NB4 (cell line): Measurements from ENCODE around the gene SRPX2.

Experiments
- DNase-seq: peaks from one replicate; pipeline ENCODE4 v3.0.0; 2010; ENCODE audit warnings: low read depth
- H3K4me3 ChIP-seq: one replicate; pipeline ENCODE4 v1.5.1; 2011; ENCODE audit warnings: mild to moderate bottlenecking, low read depth, low read length, moderate library complexity
- MYC ChIP-seq: IDR thresholded peaks from 2 replicates; pipeline ENCODE4 v1.6.1; 2011; ENCODE audit warnings: low read depth, low read length
- POLR2A ChIP-seq: IDR thresholded peaks from 2 replicates; pipeline ENCODE4 v1.6.1; 2011; ENCODE audit warnings: mild to moderate bottlenecking; ENCODE audit not compliant: insufficient read length; ENCODE audit errors: extremely low read depth
- TF ChIP-seq, protein P1 (sequence below): IDR thresholded peaks from 2 replicates; pipeline ENCODE4 v1.6.1; 2011; ENCODE audit warnings: low read depth, low read length
- TF ChIP-seq, protein P2 (sequence below): IDR thresholded peaks from one replicate; pipeline ENCODE4 v1.5.1; 2012; ENCODE audit warnings: low read depth, low read length

The SRPX2 gene, protein sequence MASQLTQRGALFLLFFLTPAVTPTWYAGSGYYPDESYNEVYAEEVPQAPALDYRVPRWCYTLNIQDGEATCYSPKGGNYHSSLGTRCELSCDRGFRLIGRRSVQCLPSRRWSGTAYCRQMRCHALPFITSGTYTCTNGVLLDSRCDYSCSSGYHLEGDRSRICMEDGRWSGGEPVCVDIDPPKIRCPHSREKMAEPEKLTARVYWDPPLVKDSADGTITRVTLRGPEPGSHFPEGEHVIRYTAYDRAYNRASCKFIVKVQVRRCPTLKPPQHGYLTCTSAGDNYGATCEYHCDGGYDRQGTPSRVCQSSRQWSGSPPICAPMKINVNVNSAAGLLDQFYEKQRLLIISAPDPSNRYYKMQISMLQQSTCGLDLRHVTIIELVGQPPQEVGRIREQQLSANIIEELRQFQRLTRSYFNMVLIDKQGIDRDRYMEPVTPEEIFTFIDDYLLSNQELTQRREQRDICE

GRCh38 chrX:100643956-100644860, at the start of gene SRPX2:
SRPX2 (plus strand) TSS chrX:100644199; CDS start chrX:100646323, 2,124 bp downstream.
- no peak within 1 kb of the TSS for H3K4me3 ChIP-seq
- TF ChIP-seq, protein P1, sequence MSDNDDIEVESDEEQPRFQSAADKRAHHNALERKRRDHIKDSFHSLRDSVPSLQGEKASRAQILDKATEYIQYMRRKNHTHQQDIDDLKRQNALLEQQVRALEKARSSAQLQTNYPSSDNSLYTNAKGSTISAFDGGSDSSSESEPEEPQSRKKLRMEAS, result no peak
- no peak for TF ChIP-seq MYC
- TF ChIP-seq POLR2A, result no peak
- TF ChIP-seq, protein P2, sequence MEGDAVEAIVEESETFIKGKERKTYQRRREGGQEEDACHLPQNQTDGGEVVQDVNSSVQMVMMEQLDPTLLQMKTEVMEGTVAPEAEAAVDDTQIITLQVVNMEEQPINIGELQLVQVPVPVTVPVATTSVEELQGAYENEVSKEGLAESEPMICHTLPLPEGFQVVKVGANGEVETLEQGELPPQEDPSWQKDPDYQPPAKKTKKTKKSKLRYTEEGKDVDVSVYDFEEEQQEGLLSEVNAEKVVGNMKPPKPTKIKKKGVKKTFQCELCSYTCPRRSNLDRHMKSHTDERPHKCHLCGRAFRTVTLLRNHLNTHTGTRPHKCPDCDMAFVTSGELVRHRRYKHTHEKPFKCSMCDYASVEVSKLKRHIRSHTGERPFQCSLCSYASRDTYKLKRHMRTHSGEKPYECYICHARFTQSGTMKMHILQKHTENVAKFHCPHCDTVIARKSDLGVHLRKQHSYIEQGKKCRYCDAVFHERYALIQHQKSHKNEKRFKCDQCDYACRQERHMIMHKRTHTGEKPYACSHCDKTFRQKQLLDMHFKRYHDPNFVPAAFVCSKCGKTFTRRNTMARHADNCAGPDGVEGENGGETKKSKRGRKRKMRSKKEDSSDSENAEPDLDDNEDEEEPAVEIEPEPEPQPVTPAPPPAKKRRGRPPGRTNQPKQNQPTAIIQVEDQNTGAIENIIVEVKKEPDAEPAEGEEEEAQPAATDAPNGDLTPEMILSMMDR, result no peak
- DNase-seq, result peak; percentile 52

DNA sequence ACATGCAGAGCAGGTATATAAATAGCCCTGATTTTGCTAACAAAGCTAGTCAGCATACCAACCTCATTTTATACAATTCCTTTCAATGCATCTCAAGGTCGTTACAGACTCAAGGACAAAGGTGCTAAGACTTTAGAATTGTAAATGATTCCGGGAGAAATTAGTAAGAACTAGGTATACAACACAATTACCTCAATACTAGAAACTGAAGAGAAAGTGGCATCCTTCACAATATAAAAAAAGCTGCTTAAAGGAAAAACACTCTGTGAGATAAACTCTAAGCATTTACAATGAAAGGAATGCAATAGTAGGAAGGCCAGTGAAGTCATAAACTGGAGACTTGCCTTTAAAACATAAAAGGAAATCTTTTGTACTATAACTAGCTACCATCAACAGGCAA, 47.4 kb upstream of the SRPX2 start:
- no peak overlapping the region for H3K4me3 ChIP-seq
- no peak for DNase-seq
- no peak for TF ChIP-seq MYC
- TF ChIP-seq, protein P2, result no peak
- no peak for TF ChIP-seq POLR2A
- TF ChIP-seq, protein P1, result no peak

DNA sequence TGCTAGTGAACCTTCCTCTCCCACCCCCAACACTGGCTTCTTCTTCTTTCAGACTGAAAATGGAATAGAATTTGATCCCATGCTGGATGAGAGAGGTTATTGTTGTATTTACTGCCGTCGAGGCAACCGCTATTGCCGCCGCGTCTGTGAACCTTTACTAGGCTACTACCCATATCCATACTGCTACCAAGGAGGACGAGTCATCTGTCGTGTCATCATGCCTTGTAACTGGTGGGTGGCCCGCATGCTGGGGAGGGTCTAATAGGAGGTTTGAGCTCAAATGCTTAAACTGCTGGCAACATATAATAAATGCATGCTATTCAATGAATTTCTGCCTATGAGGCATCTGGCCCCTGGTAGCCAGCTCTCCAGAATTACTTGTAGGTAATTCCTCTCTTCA, 44.5 kb upstream of the SRPX2 start:
- no peak for DNase-seq
- no peak overlapping the region for H3K4me3 ChIP-seq
- TF ChIP-seq POLR2A (no peak), MYC (no peak)
- TF ChIP-seq, protein P1, result no peak
- TF ChIP-seq, protein P2, result no peak

DNA sequence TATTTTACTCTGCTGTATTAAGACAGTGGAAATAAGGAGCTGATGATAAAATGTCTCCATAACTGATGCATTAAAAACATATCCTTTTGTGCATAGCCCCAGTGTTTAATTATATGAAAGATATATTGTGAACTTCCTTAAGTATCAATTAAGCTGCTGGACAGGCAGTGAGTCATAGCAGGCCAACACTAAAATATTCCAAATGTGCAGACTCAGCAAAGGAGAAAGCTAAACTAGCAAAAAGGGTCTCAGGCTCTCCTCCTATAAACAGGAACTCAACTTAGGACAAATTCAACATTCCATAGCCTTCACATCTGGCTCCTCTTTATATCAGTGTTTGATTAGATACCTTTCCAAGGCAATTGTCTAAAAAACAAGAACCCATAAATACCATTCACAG, 43.7 kb upstream of the SRPX2 start:
- DNase-seq, result no peak
- TF ChIP-seq, protein P2, result no peak
- TF ChIP-seq, protein P1, result no peak
- no peak for TF ChIP-seq MYC
- TF ChIP-seq POLR2A, result no peak
- H3K4me3 ChIP-seq, result no peak overlapping the region

DNA sequence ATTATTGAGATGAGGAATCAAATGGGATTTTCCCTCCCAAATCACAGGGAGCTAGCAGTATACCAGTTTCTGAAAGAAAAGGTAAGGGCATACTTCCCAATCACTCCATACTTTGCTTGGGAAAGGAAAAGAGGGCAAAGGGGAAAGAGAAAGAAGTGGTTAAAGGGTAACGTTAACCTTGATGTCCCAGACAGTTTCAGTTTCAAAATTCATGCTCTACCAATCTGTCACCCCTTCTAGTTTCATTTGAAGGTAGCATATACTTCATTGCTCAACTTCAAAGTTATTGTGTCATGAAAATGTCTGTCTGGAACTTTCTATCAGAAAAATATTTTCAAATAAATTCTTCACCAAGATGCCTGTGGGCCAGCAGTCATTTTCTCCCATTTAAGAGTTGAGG, 43.2 kb upstream of the SRPX2 start:
- TF ChIP-seq, protein P1, result no peak
- no peak for TF ChIP-seq POLR2A
- TF ChIP-seq MYC, result no peak
- TF ChIP-seq, protein P2, result no peak
- DNase-seq, result no peak
- H3K4me3 ChIP-seq, result no peak overlapping the region
